GM12891 (cell line): ENCODE results near the gene CSRNP2.

Experiments used
- DNase-seq: peaks from one replicate; pipeline ENCODE4 v3.0.0; 2011; ENCODE audit warnings: low spot score; ENCODE audit not compliant: insufficient read length
- FAIRE-seq: peaks from 2 replicates; lab custom pipeline; 2011; peaks lifted over from hg19 to GRCh38; lab: Jason Lieb, UNC
- PAX5 ChIP-seq: IDR thresholded peaks from 2 replicates; pipeline ENCODE4 v1.6.1; 2011; ENCODE audit warnings: low read length, moderate library complexity, mild to moderate bottlenecking; ENCODE audit not compliant: insufficient read depth, severe bottlenecking
- POLR2A ChIP-seq: IDR thresholded peaks from 2 replicates; pipeline ENCODE4 v1.6.1; 2011; ENCODE audit warnings: low read depth, low read length, control low read depth
- POLR2AphosphoS5 ChIP-seq: IDR thresholded peaks from 2 replicates; pipeline ENCODE4 v1.6.1; 2011; ENCODE audit warnings: low read depth, low read length, control low read depth
- POU2F2 ChIP-seq: IDR thresholded peaks from 2 replicates; pipeline ENCODE4 v1.6.1; 2011; ENCODE audit warnings: low read depth, mild to moderate bottlenecking, control low read depth, low read length, moderate library complexity
- SPI1 ChIP-seq: IDR thresholded peaks from 2 replicates; pipeline ENCODE4 v1.6.1; 2011; ENCODE audit warnings: low read depth, low read length, control low read depth
- TAF1 ChIP-seq: IDR thresholded peaks from 2 replicates; pipeline ENCODE4 v1.6.1; 2011; ENCODE audit warnings: low read depth, low read length, control low read depth

CSRNP2 gene

DNA sequence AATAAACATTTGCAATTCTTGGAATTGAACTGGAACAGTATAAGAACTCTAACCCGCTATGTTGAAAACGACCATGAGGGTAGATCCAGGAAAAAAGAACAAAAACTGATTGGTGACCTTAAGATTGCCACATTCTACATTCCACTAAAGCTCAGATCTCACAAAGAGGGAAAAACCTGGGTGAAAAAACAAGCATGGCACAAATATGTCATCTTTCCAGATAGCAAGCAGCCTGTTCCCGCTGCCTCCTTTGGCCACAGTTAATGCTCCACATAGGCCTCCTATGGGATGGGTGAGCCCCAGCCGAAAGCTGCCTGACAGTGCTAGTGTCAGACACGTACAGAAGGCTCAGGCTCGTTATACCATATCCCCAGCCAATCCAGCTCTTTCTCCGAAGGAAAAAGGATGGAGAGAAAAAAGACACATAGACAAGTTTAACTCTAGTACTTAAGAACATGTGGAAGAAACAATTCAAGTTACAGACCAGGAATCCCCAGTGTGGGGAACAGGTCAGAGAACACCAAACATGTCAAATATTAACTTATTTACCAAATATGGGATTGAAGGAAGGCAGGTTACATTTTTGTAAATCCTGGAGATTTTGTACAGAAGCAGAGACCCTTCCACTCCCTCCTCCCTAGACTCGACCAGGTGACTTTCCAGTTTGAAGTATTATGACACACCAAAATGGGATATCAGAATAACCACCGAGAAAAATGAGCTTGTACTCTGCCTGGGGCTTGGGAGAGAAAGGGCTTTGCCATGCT is 20.6 kb downstream of the CSRNP2 start:
- no peak for FAIRE-seq

DNA sequence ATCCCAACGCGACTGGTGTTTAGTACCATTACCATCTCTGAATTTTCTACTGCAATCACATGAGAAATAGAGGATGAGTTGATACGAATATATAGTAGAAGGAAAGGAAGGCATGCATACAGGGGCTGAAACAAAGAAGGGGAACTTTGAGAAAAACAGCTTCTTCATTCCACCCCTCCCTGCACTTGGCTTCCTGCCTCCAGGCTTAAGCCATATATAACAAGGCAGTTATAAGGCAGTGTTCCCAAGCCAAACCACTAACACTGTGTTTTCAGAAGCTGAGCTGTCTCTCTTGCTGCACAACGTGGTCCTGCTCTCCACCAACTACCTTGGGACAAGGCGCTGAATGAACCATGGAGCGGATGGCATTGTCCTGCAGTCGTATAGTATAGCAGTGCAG is 24.3 kb downstream of the CSRNP2 start:
- DNase-seq (no peak), FAIRE-seq (no peak)
- TF ChIP-seq POLR2A (no peak), TAF1 (no peak), PAX5 (no peak), POLR2AphosphoS5 (no peak), POU2F2 (no peak), SPI1 (no peak)

More for the DNA sequence above, 20.6 kb downstream of the CSRNP2 start:
- no peak for DNase-seq
- TF ChIP-seq SPI1 (no peak), PAX5 (no peak), POU2F2 (no peak), TAF1 (no peak), POLR2A (no peak), POLR2AphosphoS5 (no peak)

DNA sequence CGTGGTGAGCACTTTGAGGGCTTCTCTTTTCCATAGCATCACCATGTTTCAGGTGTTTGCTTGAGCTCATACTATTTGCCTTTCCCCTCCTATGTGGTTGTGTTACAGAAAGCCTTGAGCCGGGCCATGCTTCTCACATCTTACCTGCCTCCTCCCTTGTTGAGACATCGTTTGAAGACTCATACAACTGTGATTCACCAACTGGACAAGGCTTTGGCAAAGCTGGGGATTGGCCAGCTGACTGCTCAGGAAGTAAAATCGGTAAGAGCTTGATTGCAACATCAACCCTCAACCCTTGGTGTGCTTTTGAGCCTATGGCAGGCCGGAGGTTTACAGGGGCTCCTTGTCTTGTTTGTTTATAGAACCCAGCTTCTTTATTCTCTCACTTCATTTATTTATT is 27.2 kb downstream of the CSRNP2 start:
- DNase-seq (no peak), FAIRE-seq (no peak)
- no peak for TF ChIP-seq PAX5
- no peak for TF ChIP-seq SPI1

DNA sequence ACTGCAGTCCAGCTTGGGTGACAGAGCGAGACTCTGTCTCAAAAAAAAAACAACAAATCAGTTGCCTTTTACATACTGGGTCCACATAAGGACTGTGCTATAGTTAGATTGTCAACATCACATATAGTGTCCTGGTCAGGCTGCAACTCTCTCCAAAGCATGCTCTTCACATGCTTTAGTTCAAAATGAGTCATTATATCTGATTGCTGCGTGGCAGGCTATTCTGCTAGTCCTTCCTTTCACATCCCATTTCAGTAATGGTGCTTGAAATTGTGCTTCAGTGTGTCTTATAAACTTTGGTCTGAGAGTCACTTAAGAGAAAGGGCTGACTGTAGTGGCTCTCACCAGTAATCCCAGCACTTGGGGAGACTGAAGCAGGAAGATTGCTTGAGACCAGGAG is 28.3 kb downstream of the CSRNP2 start:
- TF ChIP-seq TAF1, result no peak
- TF ChIP-seq POLR2A, result no peak
- TF ChIP-seq PAX5, result no peak
- TF ChIP-seq SPI1, result no peak
- no peak for TF ChIP-seq POLR2AphosphoS5
- no peak for TF ChIP-seq POU2F2
- FAIRE-seq, result no peak

DNA sequence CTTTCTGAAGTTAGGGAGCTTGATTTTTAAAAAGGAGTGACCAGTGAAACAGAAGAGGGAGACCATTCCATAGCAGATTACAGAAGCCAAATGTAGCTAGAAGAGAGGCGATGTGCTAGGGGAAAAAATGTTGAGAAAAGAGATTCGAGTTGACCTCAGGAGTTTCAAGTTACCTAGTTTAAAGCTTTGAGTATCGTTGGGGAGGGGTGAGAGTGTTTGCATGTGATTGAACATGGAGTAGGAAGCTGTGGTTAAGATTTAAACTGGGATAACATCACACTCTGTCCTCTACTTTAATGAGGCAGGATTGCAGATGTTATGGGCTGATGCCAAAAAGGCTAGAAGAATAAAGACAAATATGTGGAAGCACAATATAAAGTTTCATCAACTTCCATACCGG is 31.6 kb downstream of the CSRNP2 start:
- DNase-seq, result no peak

More for the DNA sequence above, 28.3 kb downstream of the CSRNP2 start:
- DNase-seq, result no peak

DNA sequence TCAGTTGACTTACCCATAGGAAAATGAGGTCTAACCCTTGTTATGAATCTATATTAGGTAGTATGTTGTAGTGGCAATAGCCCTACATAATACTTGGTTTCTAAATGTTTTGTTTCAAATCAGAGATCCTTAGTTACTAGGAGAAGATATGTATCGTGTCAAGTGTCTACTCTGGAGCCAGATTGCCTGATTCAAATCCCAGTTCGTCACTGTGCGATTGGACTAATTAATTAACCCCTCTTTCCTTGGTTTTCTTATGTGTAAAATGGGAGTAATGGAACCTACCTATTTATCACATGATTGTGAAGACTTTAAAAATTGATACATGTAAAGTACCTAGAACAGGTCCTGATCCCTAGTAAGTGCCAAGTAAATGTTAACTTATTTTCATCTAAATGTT is 33.9 kb downstream of the CSRNP2 start:
- TF ChIP-seq POU2F2, result no peak
- TF ChIP-seq SPI1, result no peak
- TF ChIP-seq POLR2A, result no peak
- TF ChIP-seq TAF1, result no peak
- no peak for TF ChIP-seq POLR2AphosphoS5
- no peak for TF ChIP-seq PAX5
- FAIRE-seq (no peak), DNase-seq (no peak)

More for the DNA sequence above, 31.6 kb downstream of the CSRNP2 start:
- no peak for TF ChIP-seq SPI1
- FAIRE-seq, result no peak

DNA sequence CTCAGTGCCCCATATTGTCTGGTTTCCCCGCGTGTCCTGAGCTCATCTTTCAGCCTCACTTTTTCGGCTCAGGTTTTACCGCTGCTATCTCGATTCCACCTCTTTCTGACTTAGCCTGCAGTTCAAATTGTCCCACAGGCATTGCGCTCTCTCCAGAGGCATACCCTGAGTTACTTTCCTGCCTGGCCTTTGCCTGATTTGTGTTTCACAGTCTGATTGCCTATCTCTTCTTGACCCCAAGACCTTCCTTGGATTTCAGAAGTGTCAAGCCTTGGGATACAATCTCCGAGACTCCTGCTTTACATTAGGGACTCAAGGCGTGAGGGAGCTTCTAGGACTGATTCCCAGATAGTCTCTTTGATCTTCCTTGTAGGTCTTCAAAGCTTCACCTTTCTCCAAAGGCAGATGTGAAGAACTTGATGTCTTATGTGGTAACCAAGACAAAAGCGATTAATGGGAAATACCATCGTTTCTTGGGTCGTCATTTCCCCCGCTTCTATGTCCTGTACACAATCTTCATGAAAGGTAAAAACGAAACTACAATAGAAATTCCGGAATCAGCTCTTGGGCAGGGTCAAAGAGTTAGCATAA is 34.6 kb downstream of the CSRNP2 start:
- no peak for FAIRE-seq
- TF ChIP-seq POLR2AphosphoS5 (no peak), POU2F2 (no peak), PAX5 (no peak), POLR2A (no peak), SPI1 (no peak), TAF1 (no peak)
- DNase-seq, result no peak

DNA sequence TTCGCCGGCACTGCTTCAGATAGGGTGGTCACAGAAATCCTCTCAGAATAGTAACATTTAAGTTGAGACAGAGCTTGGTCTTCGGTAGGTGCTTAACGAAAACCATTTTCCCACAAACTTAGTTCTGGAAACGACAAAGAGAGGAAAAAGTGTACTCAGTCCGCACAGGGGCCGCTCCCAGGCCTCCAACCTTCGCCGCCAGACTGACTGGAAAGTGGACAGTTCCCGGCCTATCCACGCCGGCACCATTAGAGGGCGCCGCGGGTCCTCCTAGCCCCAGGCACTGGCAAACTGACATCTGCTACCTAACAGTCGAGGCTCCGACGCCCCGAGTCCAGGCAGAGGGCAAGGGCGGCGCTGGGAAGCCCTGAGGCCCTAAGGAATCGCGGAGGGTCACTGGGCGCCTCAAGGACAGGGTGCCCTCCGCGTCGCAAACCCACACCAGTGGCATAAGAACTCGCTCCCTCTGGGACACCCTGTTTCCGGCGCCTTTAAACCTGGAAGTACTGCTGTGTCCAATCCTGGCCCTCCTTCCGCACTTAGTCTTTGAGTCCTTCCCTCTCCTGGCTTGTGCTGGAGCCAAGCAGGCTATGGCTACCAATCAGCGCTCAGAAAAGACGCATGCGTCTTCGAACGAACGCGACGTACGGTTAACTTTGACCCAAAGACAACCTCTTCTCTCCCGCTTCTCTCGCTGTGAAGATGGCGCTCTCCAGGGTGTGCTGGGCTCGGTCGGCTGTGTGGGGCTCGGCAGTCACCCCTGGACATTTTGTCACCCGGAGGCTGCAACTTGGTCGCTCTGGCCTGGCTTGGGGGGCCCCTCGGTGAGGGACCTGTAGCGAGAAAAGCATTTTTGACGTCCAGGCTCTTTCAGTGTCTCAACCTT is 35.5 kb downstream of the CSRNP2 start, which contains the start of gene LETMD1:
LETMD1 (plus strand) TSS at position 673 of the 886 bp plus-strand sequence; CDS start at position 703, 30 bp downstream.
- FAIRE-seq (peak; percentile 97), DNase-seq (peak; percentile 82)
- TF ChIP-seq TAF1, result peak; percentile 89
- peak; percentile 90 for TF ChIP-seq POLR2AphosphoS5
- TF ChIP-seq POLR2A, result peak; percentile 90
- TF ChIP-seq POU2F2, result peak; percentile 76; the same call in 1 of the 2 replicates
- TF ChIP-seq SPI1, result no peak
- TF ChIP-seq PAX5, result no peak

DNA sequence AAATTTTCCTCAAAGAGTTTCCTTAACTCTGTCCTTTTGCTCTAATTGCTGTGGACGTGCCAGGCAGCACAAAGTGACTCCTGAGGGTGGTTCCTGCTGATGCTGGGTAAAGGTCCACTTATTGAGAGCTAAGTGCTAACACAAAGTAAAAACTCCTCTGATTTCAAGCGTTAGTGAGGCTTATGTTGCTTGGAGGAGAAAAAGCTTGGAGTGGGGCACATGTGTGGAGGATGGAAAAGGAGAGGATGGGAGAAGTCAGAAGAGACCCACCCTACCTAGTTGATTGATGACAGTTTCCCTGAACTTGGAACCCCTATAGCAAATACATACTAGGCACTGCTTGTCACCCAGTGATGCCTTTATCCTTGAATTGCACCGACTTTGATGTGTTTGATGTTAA is 47.1 kb downstream of the CSRNP2 start:
- no peak for TF ChIP-seq TAF1
- no peak for TF ChIP-seq POU2F2
- no peak for TF ChIP-seq PAX5
- no peak for TF ChIP-seq SPI1
- TF ChIP-seq POLR2AphosphoS5, result no peak
- no peak for TF ChIP-seq POLR2A
- DNase-seq (no peak), FAIRE-seq (no peak)
